ENCODE results near the gene SNX5.

The SNX5 gene

DNA sequence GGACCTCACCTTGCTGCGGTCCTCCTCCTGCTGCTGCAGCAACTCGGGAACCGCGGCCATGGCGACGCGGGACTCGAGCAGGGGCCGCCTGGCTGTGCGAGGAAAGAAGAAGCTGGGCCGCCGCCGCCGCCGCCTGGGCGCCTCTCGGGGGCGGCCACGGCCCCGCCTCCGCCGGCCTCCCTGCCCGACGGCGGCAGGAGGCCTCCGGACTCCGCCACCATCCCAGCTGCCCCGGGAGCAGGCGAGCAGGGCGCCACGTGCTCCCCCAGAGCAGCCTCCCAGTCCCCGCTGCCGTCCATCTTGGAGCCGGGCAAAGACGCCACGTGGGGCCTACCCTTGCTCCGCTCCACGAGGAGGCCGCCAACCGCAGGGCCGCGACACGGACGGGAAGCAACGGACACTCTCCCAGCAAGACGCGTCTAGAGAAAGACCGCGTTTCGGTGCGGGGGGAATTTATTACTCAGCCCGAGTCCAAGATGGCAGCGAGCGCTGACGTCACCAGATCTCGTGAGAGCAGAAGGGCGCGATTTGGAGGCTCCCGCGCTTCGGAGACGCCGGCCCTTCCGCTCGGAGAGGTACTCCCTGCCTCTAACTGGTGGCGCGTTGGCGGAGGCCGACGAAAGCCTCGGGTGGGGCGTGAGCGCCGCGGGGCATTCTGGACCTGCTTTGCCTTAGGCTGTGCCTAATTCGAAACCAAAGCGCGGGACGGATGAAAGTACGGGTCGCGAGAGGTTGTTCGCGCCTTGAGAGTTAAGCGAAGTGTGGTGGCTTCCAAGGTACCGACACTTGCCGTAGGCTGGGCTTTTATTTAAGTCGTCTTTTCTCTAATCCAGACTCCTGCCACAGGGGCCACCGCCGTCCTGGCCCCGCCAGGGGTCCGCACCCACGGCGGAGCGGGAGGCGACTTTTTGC, at the start of gene SNX5, which contains the start of gene MGME1:
Gene SNX5 (minus strand): TSS at position 429 of the 912 bp plus-strand sequence. CDS start 369 bp downstream, at position 60.
Gene MGME1 (plus strand): TSS at position 653 of the 912 bp plus-strand sequence. CDS start 842 bp downstream, outside the sequence.
- peak; percentile 95 for DNase-seq

DNA sequence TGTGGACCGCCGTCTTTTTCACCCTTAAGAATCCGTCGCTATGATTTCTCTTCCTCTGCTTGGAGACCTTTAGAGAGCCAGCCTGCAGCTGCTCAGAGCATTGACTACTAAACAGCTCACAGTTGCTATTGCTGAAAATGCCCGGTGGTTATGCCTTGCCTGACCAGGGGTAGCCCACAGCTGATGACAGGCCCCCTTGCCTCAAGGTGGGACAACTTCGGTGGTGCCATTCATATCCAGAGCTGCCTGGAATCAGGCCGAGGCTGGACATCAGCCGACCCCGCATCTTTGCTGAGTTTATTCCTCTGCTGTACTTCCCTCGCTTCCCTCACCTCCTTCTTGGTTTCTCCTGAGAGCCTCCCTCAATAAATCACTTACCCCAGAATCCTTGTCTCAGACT, 49.5 kb upstream of the SNX5 start:
- DNase-seq, result no peak

DNA sequence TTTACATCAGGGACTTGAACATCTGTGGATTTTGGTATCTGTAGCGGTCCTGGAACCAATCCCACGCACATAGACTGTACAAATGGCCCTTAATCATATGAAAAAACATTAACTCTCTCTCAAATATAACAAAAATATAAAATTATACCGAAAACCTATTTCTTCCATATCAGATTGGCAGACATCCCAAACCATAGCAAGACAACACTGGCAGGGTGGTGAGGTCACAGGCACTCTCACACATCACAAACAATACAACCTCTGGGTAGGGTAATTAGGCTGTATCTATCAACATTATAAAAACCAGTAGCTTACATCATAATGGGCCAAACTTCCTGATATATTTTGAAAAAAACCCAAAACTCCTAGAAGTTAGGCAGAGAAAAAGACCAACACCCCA, 48.2 kb upstream of the SNX5 start:
- DNase-seq, result no peak

DNA sequence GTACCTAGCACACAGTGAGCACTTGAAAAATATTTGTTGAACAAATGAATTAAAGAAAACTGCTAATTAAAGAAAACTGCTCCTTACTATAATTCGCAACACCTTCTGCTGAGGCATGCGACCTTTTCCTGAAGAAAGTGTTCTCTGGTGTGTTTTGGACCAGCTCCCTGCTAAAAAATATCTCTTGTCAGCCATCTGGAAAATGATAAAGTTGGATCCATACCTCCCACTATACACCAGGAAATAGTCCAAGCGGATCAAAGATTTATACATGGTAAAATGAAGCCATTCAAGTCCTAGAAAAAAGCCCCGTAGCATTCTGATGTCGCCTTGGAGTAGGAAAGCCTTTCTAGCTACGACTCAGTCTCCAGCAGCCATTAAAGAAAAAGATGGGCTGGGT, 45.8 kb upstream of the SNX5 start:
- no peak for DNase-seq

DNA sequence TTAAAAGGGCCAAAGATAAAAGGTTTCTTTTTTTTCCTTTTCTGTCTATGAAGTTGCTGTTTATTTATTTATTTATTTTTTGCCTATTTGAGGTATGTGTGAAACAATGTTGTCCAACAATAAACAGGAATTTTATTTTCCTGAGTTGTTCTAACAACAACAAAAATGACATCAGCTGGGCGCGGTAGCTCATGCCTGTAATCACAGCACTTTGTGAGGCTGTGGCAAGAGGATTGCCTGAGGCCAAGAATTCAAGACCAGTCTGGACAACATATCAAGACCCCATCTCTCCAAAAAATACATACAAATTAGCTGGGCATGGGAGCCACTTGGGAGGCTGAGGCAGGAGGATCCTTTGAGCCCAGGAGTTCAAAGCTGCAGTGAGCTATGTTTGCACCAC, 44.3 kb upstream of the SNX5 start:
- DNase-seq, result no peak

GRCh38 chr20:18011951-18012645, 43.5 kb upstream of the SNX5 start:
- DNase-seq, result no peak

DNA sequence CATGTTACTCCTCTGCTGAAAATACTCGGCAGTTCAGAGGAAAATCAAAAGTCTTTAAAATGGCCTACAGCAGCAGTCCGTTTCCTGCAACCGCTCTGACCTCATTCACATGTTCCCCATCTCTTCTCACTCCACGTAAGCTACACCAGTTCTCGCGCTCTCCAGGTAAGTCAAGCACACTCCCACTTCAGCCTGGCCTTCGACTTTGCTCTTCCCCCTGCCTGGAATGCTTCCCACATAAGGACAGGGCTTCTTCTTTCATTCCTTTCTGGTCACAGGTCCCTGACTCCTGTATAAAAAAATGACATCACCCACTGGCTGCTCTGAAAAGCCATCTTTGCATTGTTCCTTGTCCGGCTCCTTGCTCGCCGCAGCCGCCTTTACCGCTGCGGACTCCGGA, 42.9 kb upstream of the SNX5 start:
- no peak for DNase-seq

DNA sequence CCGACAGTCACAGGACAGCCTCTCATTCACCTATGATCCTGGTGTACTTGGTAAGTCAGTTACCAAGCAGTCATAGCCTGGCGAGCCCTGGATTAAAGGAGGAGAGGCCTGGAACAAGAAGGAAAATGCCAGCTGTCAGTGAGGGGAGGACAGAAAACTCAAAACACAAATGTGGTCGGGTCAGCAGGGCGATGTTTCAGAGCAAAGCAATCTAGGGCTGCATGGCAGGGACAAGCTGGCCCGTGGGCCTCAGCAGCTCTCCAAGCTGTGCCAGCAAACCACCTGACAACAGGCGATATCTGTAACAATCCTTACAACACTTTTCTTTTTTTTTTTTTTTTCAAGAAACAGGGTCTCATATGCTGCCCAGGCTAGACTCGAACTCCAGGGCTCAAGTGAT, 40.5 kb upstream of the SNX5 start:
- no peak for DNase-seq

- DNase-seq, result no peak
These were observed 39.1 kb upstream of the SNX5 start for GRCh38 chr20:18007534-18008292.

DNA sequence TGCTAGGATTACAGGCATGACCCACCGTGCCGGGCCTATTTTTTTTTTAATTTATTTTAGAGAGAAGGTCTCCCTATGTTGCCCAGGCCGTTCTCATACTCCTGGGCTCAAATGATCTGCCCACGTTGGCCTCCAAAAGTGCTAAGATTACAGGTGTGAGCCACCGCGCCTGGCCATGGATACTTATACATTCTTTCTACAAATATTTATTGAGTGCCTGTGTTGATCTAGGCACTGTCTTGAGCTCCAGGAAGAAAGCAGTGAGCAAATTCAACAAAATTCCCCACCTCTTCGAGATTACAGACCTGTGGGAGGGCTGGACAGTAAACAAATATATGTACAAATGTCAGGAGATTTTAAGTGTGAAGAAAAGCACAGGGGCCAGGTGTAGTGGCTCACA, 38.1 kb upstream of the SNX5 start:
- DNase-seq, result no peak

DNA sequence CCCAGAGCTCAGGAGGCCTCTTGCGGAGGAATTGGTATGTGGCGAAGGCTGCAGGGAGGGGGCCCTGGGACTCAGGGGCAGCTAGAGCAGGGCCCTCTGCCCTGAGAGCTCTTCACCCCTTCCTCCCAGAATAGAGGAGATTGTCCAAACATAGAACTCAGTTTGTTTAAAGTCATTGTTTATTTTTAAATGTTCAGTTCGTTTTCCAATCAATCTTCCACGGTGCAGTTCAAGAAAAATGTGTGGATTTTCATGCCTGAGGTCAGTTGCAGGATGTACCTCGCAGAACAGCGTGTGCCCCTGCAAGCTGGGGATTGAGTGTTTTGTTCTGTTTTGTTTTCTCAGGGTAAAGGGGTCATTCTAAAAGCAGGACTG, 37.4 kb upstream of the SNX5 start:
- DNase-seq, result no peak

GRCh38 chr20:18005170-18005989, 36.8 kb upstream of the SNX5 start:
- DNase-seq, result no peak

DNA sequence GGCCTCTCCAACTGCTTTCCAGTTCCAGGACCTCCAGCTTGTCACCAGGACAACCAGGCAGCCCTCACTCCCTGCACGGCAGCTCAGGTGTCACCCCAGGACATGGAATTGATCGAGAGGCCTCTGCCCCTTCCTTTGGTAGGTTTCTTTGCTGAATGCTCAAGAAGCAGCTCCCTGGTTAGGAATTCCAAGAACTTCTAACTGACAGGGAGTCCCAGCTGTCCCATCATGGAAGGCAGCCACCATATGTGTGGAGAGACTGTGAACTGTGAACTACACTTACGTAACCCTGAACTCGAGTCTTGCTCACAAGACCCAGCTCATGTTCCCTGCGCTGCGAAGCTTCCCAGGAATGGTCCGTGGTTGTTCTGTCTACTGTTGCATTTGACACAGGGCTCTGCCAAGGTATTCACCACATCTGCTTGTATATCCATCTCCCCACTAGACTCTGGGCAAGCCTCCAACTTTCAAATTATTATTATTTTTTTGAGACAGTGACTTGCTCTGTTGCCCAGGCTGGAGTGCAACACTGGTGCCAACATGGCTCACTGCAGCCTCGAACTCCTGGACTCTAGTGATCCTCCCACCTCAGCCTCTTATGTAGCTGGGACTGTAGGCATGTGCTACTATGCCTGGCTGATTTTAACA, 35.9 kb upstream of the SNX5 start:
- no peak for DNase-seq

DNA sequence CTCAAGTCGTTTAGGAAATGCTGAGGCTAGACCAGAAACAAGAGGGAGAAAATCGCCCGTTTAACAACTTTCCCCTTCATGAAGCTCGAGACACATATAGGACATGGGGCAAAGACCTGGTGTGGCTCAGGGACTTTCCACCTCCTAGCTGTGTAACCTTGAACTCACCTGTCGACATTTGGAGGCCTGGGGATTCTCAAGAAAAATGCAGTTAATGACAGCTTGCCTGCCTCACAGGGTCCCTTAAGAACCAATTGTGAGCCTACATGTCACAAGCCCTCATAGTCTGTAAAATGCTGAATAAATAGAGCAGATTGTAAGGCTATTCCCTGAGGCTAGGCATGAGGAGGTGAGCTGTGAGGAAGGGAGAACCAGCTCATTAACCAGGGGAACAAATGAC, 35.3 kb upstream of the SNX5 start:
- no peak for DNase-seq

DNA sequence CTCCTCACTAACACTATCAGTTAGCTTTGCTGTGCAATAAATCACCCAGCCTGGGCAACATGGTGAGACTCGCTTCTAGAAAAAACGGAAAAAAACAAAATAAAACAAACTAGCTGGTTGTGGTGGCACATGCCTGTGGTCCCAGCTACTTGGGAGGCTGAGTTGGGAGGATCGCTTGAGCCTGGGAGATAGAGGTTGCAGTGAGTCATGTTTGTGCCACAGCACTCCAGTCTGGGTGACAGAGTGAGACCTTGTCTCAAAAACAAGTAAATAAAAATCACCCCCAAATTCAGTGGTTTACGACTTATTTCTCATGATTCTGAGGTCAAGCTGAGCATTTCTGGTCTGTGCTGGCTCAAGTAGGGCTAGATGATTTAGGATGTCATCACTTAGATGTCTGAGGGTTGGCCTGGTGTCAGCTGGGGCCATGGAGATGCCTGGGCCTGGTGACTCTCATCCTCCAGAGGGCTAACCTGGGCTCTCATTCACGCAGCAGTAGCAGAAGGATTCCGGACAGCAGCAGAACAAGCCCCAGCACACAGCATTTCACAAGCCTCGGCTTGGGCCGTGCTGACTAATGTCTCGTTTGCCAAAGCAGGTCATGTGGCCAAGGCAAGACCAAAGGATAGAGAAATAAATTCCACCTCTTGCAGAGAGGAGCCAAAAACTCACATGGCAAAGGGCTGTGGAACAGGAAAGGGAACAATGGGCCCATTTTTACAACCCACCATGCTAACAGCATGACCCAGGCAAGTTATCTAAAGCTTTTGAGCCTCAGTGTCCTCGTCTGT, 32.7 kb upstream of the SNX5 start:
- no peak for DNase-seq

- DNase-seq, result no peak
These were observed 31.0 kb upstream of the SNX5 start for GRCh38 chr20:17999566-17999965.

DNA sequence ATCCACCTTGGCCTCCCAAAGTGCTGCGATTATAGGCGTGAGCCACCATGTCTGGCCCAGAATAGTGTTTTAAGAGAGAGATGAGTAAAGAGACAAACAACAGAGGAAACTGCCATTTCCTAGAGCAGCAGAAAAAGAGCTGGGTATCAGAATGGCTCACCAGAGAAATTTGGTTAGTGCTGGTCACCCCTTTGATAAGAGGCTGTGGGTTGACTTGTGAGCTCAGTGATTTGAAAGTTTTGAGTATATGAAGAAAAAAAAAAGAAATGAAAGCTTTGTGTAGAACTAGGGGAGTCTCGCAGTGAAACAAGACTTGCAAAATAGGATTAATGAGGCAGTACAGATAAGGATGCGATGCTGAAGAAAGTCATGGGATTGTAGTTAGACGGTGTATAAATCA, 29.9 kb upstream of the SNX5 start:
- no peak for DNase-seq

- DNase-seq, result no peak
These were observed 27.6 kb upstream of the SNX5 start for GRCh38 chr20:17995967-17996819.

- no peak for DNase-seq
These were observed 25.0 kb upstream of the SNX5 start for GRCh38 chr20:17993546-17993945.

- DNase-seq, result no peak
These were observed 24.4 kb upstream of the SNX5 start for GRCh38 chr20:17992847-17993513.

Data from GF-D8 (cell line).